HEK293 (cell line): ENCODE data around the gene SLC46A2.

Source experiments
- IKZF3 ChIP-seq: fragments of 450-650 bp; IDR thresholded peaks from 2 replicates; pipeline ENCODE4 v1.5.0; 2018; ENCODE audit warnings: missing biosample characterization, mild to moderate bottlenecking, missing genetic modification characterization, moderate library complexity
- YY1 ChIP-seq: fragments of 450-650 bp; formaldehyde crosslinking; IDR thresholded peaks from 2 replicates; pipeline ENCODE4 v1.5.1; 2018; ENCODE audit warnings: missing biosample characterization, missing genetic modification characterization
- YY2 ChIP-seq: fragments of 450-650 bp; formaldehyde crosslinking; IDR thresholded peaks from 2 replicates; pipeline ENCODE4 v1.5.1; 2016; ENCODE audit warnings: missing biosample characterization, missing genetic modification characterization
- ZNF10 ChIP-seq: fragments of 450-650 bp; formaldehyde crosslinking; IDR thresholded peaks from 2 replicates; pipeline ENCODE4 v1.5.1; 2017; ENCODE audit warnings: missing biosample characterization, missing genetic modification characterization
- ZNF521 ChIP-seq: fragments of 450-650 bp; formaldehyde crosslinking; IDR thresholded peaks from 2 replicates; pipeline ENCODE4 v1.5.1; 2017; ENCODE audit warnings: missing biosample characterization, mild to moderate bottlenecking, missing genetic modification characterization
- ZNF561 ChIP-seq: fragments of 450-650 bp; IDR thresholded peaks from 2 replicates; pipeline ENCODE4 v1.5.1; 2018; ENCODE audit warnings: missing biosample characterization, missing genetic modification characterization, borderline replicate concordance
- ZNF777 ChIP-seq: fragments of 450-650 bp; formaldehyde crosslinking; IDR thresholded peaks from 2 replicates; pipeline ENCODE4 v1.5.1; 2017; ENCODE audit warnings: missing biosample characterization, missing genetic modification characterization, borderline replicate concordance
- ZNF843 ChIP-seq: fragments of 450-650 bp; formaldehyde crosslinking; IDR thresholded peaks from 2 replicates; pipeline ENCODE4 v1.5.1; 2016; ENCODE audit warnings: missing biosample characterization, missing genetic modification characterization
- TF ChIP-seq, protein P1 (sequence below): fragments of 450-650 bp; formaldehyde crosslinking; IDR thresholded peaks from 2 replicates; pipeline ENCODE4 v1.5.1; 2016; ENCODE audit warnings: missing biosample characterization, missing genetic modification characterization
- TF ChIP-seq, protein P2 (sequence below): fragments of 450-650 bp; formaldehyde crosslinking; IDR thresholded peaks from 2 replicates; pipeline ENCODE4 v1.5.1; 2016; ENCODE audit warnings: missing biosample characterization, missing genetic modification characterization, borderline replicate concordance

DNA sequence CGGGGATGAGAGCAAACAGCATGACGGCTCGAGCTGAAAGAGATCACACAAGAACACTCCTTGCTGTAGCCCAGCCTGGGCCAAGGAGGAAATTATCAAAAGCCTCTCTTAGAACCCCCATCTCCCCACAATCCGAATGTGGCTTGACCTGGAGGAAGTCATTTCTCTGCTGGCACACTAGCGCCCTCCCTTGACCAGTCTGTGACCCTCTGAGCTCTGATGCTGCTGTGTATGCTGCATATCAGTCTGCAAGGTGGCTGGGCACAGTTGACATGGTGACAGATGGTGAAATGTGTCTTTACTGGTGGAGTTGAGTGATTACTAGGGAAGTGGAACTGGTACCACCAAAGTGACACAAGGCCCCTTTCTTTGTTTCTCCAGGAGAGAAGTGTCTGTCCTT is 3.3 kb downstream of the SLC46A2 start:
- TF ChIP-seq IKZF3: no peak
- TF ChIP-seq, protein P1, sequence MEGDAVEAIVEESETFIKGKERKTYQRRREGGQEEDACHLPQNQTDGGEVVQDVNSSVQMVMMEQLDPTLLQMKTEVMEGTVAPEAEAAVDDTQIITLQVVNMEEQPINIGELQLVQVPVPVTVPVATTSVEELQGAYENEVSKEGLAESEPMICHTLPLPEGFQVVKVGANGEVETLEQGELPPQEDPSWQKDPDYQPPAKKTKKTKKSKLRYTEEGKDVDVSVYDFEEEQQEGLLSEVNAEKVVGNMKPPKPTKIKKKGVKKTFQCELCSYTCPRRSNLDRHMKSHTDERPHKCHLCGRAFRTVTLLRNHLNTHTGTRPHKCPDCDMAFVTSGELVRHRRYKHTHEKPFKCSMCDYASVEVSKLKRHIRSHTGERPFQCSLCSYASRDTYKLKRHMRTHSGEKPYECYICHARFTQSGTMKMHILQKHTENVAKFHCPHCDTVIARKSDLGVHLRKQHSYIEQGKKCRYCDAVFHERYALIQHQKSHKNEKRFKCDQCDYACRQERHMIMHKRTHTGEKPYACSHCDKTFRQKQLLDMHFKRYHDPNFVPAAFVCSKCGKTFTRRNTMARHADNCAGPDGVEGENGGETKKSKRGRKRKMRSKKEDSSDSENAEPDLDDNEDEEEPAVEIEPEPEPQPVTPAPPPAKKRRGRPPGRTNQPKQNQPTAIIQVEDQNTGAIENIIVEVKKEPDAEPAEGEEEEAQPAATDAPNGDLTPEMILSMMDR (tag by site-specific recombination): no peak
- no peak for TF ChIP-seq ZNF561 (tag by site-specific recombination)
- TF ChIP-seq ZNF843 (tag by site-specific recombination): no peak
- TF ChIP-seq ZNF521 (tag by site-specific recombination): no peak
- TF ChIP-seq ZNF10 (tag by site-specific recombination): no peak
- TF ChIP-seq YY1 (tag by site-specific recombination): no peak
- TF ChIP-seq YY2: no peak
- no peak for TF ChIP-seq ZNF777 (tag by site-specific recombination)
- TF ChIP-seq, protein P2, sequence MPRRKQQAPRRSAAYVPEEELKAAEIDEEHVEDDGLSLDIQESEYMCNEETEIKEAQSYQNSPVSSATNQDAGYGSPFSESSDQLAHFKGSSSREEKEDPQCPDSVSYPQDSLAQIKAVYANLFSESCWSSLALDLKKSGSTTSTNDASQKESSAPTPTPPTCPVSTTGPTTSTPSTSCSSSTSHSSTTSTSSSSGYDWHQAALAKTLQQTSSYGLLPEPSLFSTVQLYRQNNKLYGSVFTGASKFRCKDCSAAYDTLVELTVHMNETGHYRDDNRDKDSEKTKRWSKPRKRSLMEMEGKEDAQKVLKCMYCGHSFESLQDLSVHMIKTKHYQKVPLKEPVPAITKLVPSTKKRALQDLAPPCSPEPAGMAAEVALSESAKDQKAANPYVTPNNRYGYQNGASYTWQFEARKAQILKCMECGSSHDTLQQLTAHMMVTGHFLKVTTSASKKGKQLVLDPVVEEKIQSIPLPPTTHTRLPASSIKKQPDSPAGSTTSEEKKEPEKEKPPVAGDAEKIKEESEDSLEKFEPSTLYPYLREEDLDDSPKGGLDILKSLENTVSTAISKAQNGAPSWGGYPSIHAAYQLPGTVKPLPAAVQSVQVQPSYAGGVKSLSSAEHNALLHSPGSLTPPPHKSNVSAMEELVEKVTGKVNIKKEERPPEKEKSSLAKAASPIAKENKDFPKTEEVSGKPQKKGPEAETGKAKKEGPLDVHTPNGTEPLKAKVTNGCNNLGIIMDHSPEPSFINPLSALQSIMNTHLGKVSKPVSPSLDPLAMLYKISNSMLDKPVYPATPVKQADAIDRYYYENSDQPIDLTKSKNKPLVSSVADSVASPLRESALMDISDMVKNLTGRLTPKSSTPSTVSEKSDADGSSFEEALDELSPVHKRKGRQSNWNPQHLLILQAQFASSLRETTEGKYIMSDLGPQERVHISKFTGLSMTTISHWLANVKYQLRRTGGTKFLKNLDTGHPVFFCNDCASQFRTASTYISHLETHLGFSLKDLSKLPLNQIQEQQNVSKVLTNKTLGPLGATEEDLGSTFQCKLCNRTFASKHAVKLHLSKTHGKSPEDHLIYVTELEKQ (tag by site-specific recombination): no peak
